H54 (cell line): ENCODE results near the gene CNTFR.
A peak's percentile ranks its signal among the peaks of the same experiment; 100 is the strongest.
"Not testable (repeated sequence)": the region's sequence is repeated elsewhere in the genome, so short reads cannot be mapped to it uniquely, and the experiment has no call there.

Experiments
- DNase-seq: peaks from one replicate; pipeline ENCODE4 v3.0.0; 2011; ENCODE audit warnings: low spot score, mixed read lengths; ENCODE audit not compliant: insufficient read length
- FAIRE-seq: peaks from 3 replicates; lab custom pipeline; 2011; peaks lifted over from hg19 to GRCh38; lab: Jason Lieb, UNC
- POLR2A ChIP-seq: IDR thresholded peaks from 2 replicates; pipeline ENCODE4 v1.6.1; 2011; ENCODE audit warnings: low read depth, mild to moderate bottlenecking, low read length

Gene CNTFR

GRCh38 chr9:34540827-34541226 is 48.7 kb downstream of the CNTFR start:
- peak; percentile 50 for FAIRE-seq

GRCh38 chr9:34536685-34537084 is 52.8 kb downstream of the CNTFR start:
- FAIRE-seq (no peak), DNase-seq (no peak)
- no peak for TF ChIP-seq POLR2A

More at GRCh38 chr9:34540827-34541226, 48.7 kb downstream of the CNTFR start:
- no peak for TF ChIP-seq POLR2A
- peak; percentile 42 for DNase-seq

- DNase-seq, FAIRE-seq: not testable (repeated sequence)
These were observed 57.5 kb downstream of the CNTFR start for GRCh38 chr9:34532041-34532440.

- DNase-seq (no peak), FAIRE-seq (no peak)
- no peak for TF ChIP-seq POLR2A
These were observed 63.5 kb downstream of the CNTFR start for GRCh38 chr9:34526026-34526425.

- TF ChIP-seq POLR2A, result no peak
- no peak for DNase-seq
- no peak for FAIRE-seq
These were observed 65.2 kb downstream of the CNTFR start for GRCh38 chr9:34524349-34524748.

GRCh38 chr9:34522971-34523797 is 66.3 kb downstream of the CNTFR start, which contains the start of gene ENHO:
ENHO (minus strand) TSS chr9:34522990; CDS start chr9:34521695, 1,295 bp downstream.
- DNase-seq, result peak; percentile 89
- no peak for TF ChIP-seq POLR2A
- FAIRE-seq, result no peak

- TF ChIP-seq POLR2A, result no peak
- FAIRE-seq (no peak), DNase-seq (no peak)
These were observed 67.2 kb downstream of the CNTFR start for GRCh38 chr9:34522091-34522887.

GRCh38 chr9:34521406-34522045 is 68.0 kb downstream of the CNTFR start:
- DNase-seq (no peak), FAIRE-seq (no peak)
- TF ChIP-seq POLR2A, result no peak

- TF ChIP-seq POLR2A, result no peak
- FAIRE-seq (no peak), DNase-seq (no peak)
These were observed 68.8 kb downstream of the CNTFR start for GRCh38 chr9:34520505-34521385.

GRCh38 chr9:34520096-34520495 is 69.4 kb downstream of the CNTFR start:
- TF ChIP-seq POLR2A, result no peak
- DNase-seq, result no peak
- no peak for FAIRE-seq

GRCh38 chr9:34519321-34520020 is 70.1 kb downstream of the CNTFR start:
- no peak for DNase-seq
- no peak for TF ChIP-seq POLR2A
- FAIRE-seq, result no peak

- no peak for TF ChIP-seq POLR2A
- DNase-seq, result no peak
- no peak for FAIRE-seq
These were observed 70.6 kb downstream of the CNTFR start for GRCh38 chr9:34518896-34519295.

GRCh38 chr9:34518110-34518616 is 71.4 kb downstream of the CNTFR start:
- no peak for TF ChIP-seq POLR2A
- no peak for DNase-seq
- no peak for FAIRE-seq
